Measurements from ENCODE around the gene SLC7A14. TPM values are rescaled to one million over a fixed set of nuclear protein-coding genes. Genes with fewer than 3 reads are reported as not detected.

SLC7A14 gene
- total RNA-seq, 2 experiments from 2014 or later = not detected

- DNase-seq = no peak
- H3K4me3 Mint-ChIP-seq = no peak overlapping the region
- H3K27me3 Mint-ChIP-seq = peaks cover 8% of the 10 kb centered on the region
- no peaks in the 10 kb centered on the region for H3K4me1 Mint-ChIP-seq
- ChIA-PET POLR2A (no interaction called here), CTCF (interaction anchor here (0.7 kb wide), 1 partner anchor 1445 kb away, joined by 3 read pairs; no protein-coding TSS in a partner anchor)
- no peaks in the 10 kb centered on the region for H3K9me3 Mint-ChIP-seq
- no peaks in the 10 kb centered on the region for H3K36me3 Mint-ChIP-seq (ENCODE audit: low read depth)
- H3K27ac Mint-ChIP-seq = no peak overlapping the region
Measured at GRCh38 chr3:170606675-170607074, 20.8 kb upstream of the SLC7A14 start.

- POLR2A ChIA-PET = no interaction called here
- peaks cover 5% of the 10 kb centered on the region for H3K27me3 Mint-ChIP-seq
- no peak overlapping the region for H3K4me3 Mint-ChIP-seq
- CTCF ChIA-PET = no interaction called here
- no peak overlapping the region for H3K27ac Mint-ChIP-seq
- no peaks in the 10 kb centered on the region for H3K4me1 Mint-ChIP-seq
- H3K36me3 Mint-ChIP-seq (ENCODE audit: low read depth) = no peaks in the 10 kb centered on the region
- no peaks in the 10 kb centered on the region for H3K9me3 Mint-ChIP-seq
- DNase-seq = no peak
Measured at GRCh38 chr3:170605490-170605889, 19.6 kb upstream of the SLC7A14 start.

- no peaks in the 10 kb centered on the region for H3K9me3 Mint-ChIP-seq
- H3K36me3 Mint-ChIP-seq (ENCODE audit: low read depth) = no peaks in the 10 kb centered on the region
- ChIA-PET POLR2A (no interaction called here), CTCF (no interaction called here)
- H3K4me3 Mint-ChIP-seq = no peak overlapping the region
- no peaks in the 10 kb centered on the region for H3K4me1 Mint-ChIP-seq
- DNase-seq = no peak
- H3K27ac Mint-ChIP-seq = no peak overlapping the region
- H3K27me3 Mint-ChIP-seq = peaks cover 5% of the 10 kb centered on the region
Measured at GRCh38 chr3:170603770-170604510, 18.1 kb upstream of the SLC7A14 start.

- Mint-ChIP-seq H3K4me1 (no peaks in the 10 kb centered on the region), H3K36me3 (ENCODE audit: low read depth) (no peaks in the 10 kb centered on the region), H3K27me3 (peaks cover 5% of the 10 kb centered on the region), H3K4me3 (no peak overlapping the region), H3K9me3 (no peaks in the 10 kb centered on the region), H3K27ac (no peak overlapping the region)
- ChIA-PET POLR2A (no interaction called here), CTCF (no interaction called here)
- no peak for DNase-seq
Measured at GRCh38 chr3:170602556-170602955, 16.7 kb upstream of the SLC7A14 start.

GRCh38 chr3:170600005-170600624 is 14.2 kb upstream of the SLC7A14 start:
- no peak overlapping the region for H3K27ac Mint-ChIP-seq
- H3K4me1 Mint-ChIP-seq = no peaks in the 10 kb centered on the region
- no peak overlapping the region for H3K4me3 Mint-ChIP-seq
- ChIA-PET POLR2A (no interaction called here), CTCF (interaction anchor here (0.6 kb wide), 1 partner anchor 105 kb away, joined by 3 read pairs; no protein-coding TSS in a partner anchor)
- H3K36me3 Mint-ChIP-seq (ENCODE audit: low read depth) = no peaks in the 10 kb centered on the region
- DNase-seq = no peak
- peaks cover 6% of the 10 kb centered on the region for H3K27me3 Mint-ChIP-seq
- H3K9me3 Mint-ChIP-seq = no peaks in the 10 kb centered on the region

- Mint-ChIP-seq H3K4me1 (no peaks in the 10 kb centered on the region), H3K27me3 (peaks cover 6% of the 10 kb centered on the region), H3K27ac (no peak overlapping the region), H3K36me3 (ENCODE audit: low read depth) (no peaks in the 10 kb centered on the region), H3K9me3 (no peaks in the 10 kb centered on the region), H3K4me3 (no peak overlapping the region)
- no peak for DNase-seq
- ChIA-PET CTCF (interaction anchor here (0.6 to 1.5 kb wide), 2 partner anchors 10 to 89 kb away, joined by 4 to 6 read pairs; no protein-coding TSS in a partner anchor), POLR2A (no interaction called here)
Measured at GRCh38 chr3:170599091-170599490, 13.2 kb upstream of the SLC7A14 start.

- Mint-ChIP-seq H3K4me1 (no peaks in the 10 kb centered on the region), H3K27ac (no peak overlapping the region), H3K4me3 (no peak overlapping the region), H3K27me3 (peaks cover 6% of the 10 kb centered on the region), H3K9me3 (no peaks in the 10 kb centered on the region), H3K36me3 (ENCODE audit: low read depth) (no peaks in the 10 kb centered on the region)
- POLR2A ChIA-PET = no interaction called here
- DNase-seq = no peak
- CTCF ChIA-PET = interaction anchor here (0.5 to 1.5 kb wide), 3 partner anchors 11 to 97 kb away, joined by 3 to 4 read pairs (median 4); no protein-coding TSS in a partner anchor
Measured at GRCh38 chr3:170598091-170598502, 12.2 kb upstream of the SLC7A14 start.

- H3K36me3 Mint-ChIP-seq (ENCODE audit: low read depth) = no peaks in the 10 kb centered on the region
- no peaks in the 10 kb centered on the region for H3K9me3 Mint-ChIP-seq
- H3K4me1 Mint-ChIP-seq = no peaks in the 10 kb centered on the region
- H3K27ac Mint-ChIP-seq = no peak overlapping the region
- DNase-seq = no peak
- POLR2A ChIA-PET = no interaction called here
- H3K4me3 Mint-ChIP-seq = no peak overlapping the region
- CTCF ChIA-PET = no interaction called here
- H3K27me3 Mint-ChIP-seq = peaks cover 15% of the 10 kb centered on the region
Measured at GRCh38 chr3:170594528-170594927, 8.7 kb upstream of the SLC7A14 start.

GRCh38 chr3:170593634-170594033 is 7.8 kb upstream of the SLC7A14 start:
- Mint-ChIP-seq H3K9me3 (no peaks in the 10 kb centered on the region), H3K4me3 (no peak overlapping the region), H3K27me3 (peaks cover 22% of the 10 kb centered on the region), H3K4me1 (no peaks in the 10 kb centered on the region), H3K36me3 (ENCODE audit: low read depth) (no peaks in the 10 kb centered on the region), H3K27ac (no peak overlapping the region)
- DNase-seq = no peak
- POLR2A ChIA-PET = no interaction called here
- CTCF ChIA-PET = no interaction called here

GRCh38 chr3:170589113-170589512 is 3.2 kb upstream of the SLC7A14 start:
- Mint-ChIP-seq H3K27me3 (peaks cover 40% of the 10 kb centered on the region), H3K9me3 (no peaks in the 10 kb centered on the region), H3K27ac (no peak overlapping the region), H3K36me3 (ENCODE audit: low read depth) (peaks cover 2% of the 10 kb centered on the region), H3K4me3 (no peak overlapping the region), H3K4me1 (no peaks in the 10 kb centered on the region)
- POLR2A ChIA-PET = no interaction called here
- CTCF ChIA-PET = no interaction called here
- no peak for DNase-seq

GRCh38 chr3:170585008-170585936 is 603 bp downstream of the SLC7A14 start:
- Mint-ChIP-seq H3K4me1 (no peaks in the 10 kb centered on the region), H3K36me3 (ENCODE audit: low read depth) (peaks cover 2% of the 10 kb centered on the region), H3K4me3 (no peak overlapping the region), H3K9me3 (no peaks in the 10 kb centered on the region), H3K27me3 (peaks cover 46% of the 10 kb centered on the region), H3K27ac (no peak overlapping the region)
- ChIA-PET POLR2A (no interaction called here), CTCF (no interaction called here)
- no peak for DNase-seq

- CTCF ChIA-PET = interaction anchor here (0.9 kb wide), 1 partner anchor 13 kb away, joined by 4 read pairs; no protein-coding TSS in a partner anchor
- H3K4me3 Mint-ChIP-seq = no peak overlapping the region
- H3K27me3 Mint-ChIP-seq = peaks cover 45% of the 10 kb centered on the region
- DNase-seq = peak; percentile 67
- H3K9me3 Mint-ChIP-seq = no peaks in the 10 kb centered on the region
- H3K27ac Mint-ChIP-seq = no peak overlapping the region
- no peaks in the 10 kb centered on the region for H3K4me1 Mint-ChIP-seq
- H3K36me3 Mint-ChIP-seq (ENCODE audit: low read depth) = peaks cover 2% of the 10 kb centered on the region
- POLR2A ChIA-PET = no interaction called here
Measured at GRCh38 chr3:170584585-170585007, 1.3 kb downstream of the SLC7A14 start.

- no peaks in the 10 kb centered on the region for H3K36me3 Mint-ChIP-seq (ENCODE audit: low read depth)
- POLR2A ChIA-PET = no interaction called here
- no peak overlapping the region for H3K4me3 Mint-ChIP-seq
- no peak for DNase-seq
- H3K9me3 Mint-ChIP-seq = no peaks in the 10 kb centered on the region
- no peaks in the 10 kb centered on the region for H3K4me1 Mint-ChIP-seq
- H3K27ac Mint-ChIP-seq = no peak overlapping the region
- CTCF ChIA-PET = interaction anchor here (0.6 kb wide), 2 partner anchors 65 to 346 kb away, joined by 3 read pairs; no protein-coding TSS in a partner anchor
- peaks cover 23% of the 10 kb centered on the region for H3K27me3 Mint-ChIP-seq
Measured at GRCh38 chr3:170579646-170580045, 6.2 kb downstream of the SLC7A14 start.
